HUES48 (cell line): ENCODE measurements around the gene ST7.

Source experiments
- H3K27ac ChIP-seq: one replicate; pipeline ENCODE4 v1.7.0; 2013; ENCODE audit warnings: low read depth, low read length, inconsistent platforms
- H3K27me3 ChIP-seq: 2 replicates; pipeline ENCODE4 v1.6.1; 2013; ENCODE audit warnings: mild to moderate bottlenecking, low read length; ENCODE audit not compliant: control insufficient read depth, insufficient read depth
- H3K36me3 ChIP-seq: 2 replicates; pipeline ENCODE4 v1.6.1; 2013; ENCODE audit warnings: low read length; ENCODE audit not compliant: control insufficient read depth, insufficient read depth
- H3K4me1 ChIP-seq: 2 replicates; pipeline ENCODE4 v1.6.1; 2013; ENCODE audit warnings: mild to moderate bottlenecking, low read length; ENCODE audit not compliant: control insufficient read depth, insufficient read depth
- H3K4me3 ChIP-seq: 2 replicates; pipeline ENCODE4 v1.5.1; 2013; ENCODE audit warnings: mild to moderate bottlenecking, low read depth, low read length
- H3K9ac ChIP-seq: 2 replicates; pipeline ENCODE4 v1.6.1; 2013; ENCODE audit warnings: mild to moderate bottlenecking, low read depth, low read length, moderate library complexity
- H3K9me3 ChIP-seq: 2 replicates; pipeline ENCODE4 v1.6.1; 2013; ENCODE audit warnings: low read length; ENCODE audit not compliant: control insufficient read depth, insufficient read depth

ST7 gene

DNA sequence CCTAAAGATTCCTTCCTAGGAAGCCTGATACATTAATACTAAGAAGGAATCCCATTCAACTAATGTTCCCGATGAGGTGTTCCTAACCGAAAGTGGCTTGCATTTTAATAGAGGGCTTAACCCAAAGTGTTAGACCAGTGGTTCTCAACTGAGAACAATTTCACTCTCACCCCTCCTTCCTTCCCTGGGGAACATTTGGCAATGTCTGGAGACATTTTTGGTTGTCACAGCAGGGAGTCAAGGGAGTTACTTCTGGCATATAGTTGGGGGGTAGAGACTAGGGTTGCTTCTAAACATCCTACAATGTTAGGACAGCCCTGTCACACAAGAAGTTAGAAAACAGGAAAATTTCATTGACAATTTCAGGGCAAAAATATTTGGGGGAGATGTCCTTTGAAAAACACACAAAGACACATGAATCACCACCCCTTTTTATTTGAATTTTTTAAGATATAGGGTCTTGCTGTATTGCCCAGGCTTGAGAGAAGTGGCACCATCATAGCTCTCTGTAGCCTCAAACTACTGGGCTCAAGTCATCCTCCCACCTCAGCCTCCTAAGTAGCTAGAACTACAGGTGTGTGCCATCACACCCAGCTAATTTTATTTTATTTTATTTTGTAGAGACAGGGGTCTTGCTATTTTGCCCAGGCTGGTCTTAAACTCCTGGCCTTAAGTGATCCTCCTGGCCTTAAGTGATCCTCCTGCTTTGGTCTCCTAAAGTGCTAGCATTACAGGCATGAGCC is 318.9 kb downstream of the ST7 start:
- no peak overlapping the region for H3K4me3 ChIP-seq
- no peaks in the 10 kb centered on the region for H3K4me1 ChIP-seq
- no peaks in the 10 kb centered on the region for H3K27me3 ChIP-seq
- no peak overlapping the region for H3K9ac ChIP-seq
- no peaks in the 10 kb centered on the region for H3K36me3 ChIP-seq
- no peaks in the 10 kb centered on the region for H3K9me3 ChIP-seq
- no peak overlapping the region for H3K27ac ChIP-seq

DNA sequence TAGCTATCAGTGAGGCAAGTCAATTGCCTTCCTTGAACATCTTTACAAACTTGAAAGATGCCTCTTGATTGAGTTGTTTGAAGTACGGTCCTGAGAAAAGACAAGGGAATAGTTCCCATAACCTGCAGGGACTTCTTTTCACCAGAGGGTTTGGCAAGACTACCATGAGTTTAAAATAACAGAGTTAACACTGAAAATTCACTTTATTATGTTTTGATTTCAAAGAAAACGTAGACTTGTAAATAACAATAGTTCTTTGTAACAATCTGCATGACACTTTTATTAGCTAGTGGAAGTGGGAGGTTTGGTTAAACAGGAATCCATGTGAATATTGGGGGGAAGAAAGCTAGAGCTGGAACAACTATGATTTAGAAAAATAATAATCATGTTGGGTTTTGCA is 320.0 kb downstream of the ST7 start:
- H3K4me1 ChIP-seq, result no peaks in the 10 kb centered on the region
- H3K36me3 ChIP-seq, result no peaks in the 10 kb centered on the region
- no peaks in the 10 kb centered on the region for H3K27me3 ChIP-seq
- no peaks in the 10 kb centered on the region for H3K9me3 ChIP-seq
- no peak overlapping the region for H3K4me3 ChIP-seq
- no peak overlapping the region for H3K27ac ChIP-seq
- H3K9ac ChIP-seq, result no peak overlapping the region

DNA sequence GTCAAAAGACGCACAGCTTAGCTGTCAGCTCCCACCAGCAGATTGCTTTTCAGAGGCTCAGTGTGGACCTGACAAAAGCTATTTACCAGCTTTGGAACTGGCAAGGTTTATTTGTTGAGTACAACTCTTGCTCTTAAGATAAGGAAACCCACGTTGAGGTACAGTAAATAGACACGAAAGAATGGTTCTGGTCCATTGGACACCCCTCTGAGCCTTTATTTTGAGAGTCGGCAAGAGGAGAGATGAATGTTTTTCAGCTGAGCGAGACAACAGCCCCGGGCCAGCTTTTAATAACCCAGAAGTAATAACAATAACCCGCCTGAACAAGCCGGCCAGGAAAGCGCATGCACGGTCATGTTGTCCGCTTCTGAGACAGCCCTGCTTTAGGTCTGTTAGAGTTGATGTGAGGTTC is 320.5 kb downstream of the ST7 start:
- H3K4me1 ChIP-seq, result no peaks in the 10 kb centered on the region
- H3K9me3 ChIP-seq, result no peaks in the 10 kb centered on the region
- no peaks in the 10 kb centered on the region for H3K27me3 ChIP-seq
- no peak overlapping the region for H3K9ac ChIP-seq
- H3K36me3 ChIP-seq, result no peaks in the 10 kb centered on the region
- H3K27ac ChIP-seq, result no peak overlapping the region
- H3K4me3 ChIP-seq, result no peak overlapping the region

DNA sequence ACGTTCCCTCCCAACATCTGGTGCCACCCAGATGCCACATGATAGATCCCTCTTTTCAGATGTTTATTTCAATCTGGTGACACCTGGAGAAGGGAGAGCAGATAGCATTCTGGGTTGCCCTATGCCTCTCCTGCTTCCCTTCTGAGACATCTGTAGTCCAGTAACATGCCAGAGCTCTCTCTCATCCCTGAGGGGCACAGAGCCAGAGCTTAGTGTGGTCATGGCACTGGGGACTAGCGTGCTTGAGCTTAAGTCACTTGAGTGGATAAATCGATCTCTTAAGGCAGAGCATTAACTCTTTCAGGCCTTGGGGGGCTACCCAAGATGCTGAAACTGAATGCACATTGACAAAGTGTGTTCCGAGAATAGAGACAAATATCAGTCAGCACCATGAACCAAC is 321.6 kb downstream of the ST7 start:
- no peaks in the 10 kb centered on the region for H3K36me3 ChIP-seq
- no peak overlapping the region for H3K9ac ChIP-seq
- H3K9me3 ChIP-seq, result no peaks in the 10 kb centered on the region
- H3K4me1 ChIP-seq, result no peaks in the 10 kb centered on the region
- H3K27ac ChIP-seq, result no peak overlapping the region
- no peaks in the 10 kb centered on the region for H3K27me3 ChIP-seq
- H3K4me3 ChIP-seq, result no peak overlapping the region

DNA sequence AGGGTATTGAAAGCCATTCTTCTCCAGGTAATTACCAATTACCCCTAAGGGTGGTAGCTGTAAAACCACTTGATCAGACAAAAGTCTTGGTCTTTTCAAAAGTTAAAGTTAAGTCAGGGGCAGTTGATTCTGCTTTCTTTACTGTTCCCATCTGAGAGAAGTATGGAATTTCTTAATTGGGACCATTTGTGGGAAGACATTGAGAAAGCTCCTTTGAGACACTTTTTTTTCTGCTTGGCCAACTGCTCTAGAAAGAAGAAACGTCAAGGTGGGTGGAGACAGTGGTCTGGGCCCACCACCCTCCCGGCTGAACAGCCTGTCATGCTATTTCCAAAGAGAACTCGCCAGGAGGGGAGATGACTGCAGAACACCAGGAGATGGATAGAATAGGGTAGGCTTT is 324.3 kb downstream of the ST7 start:
- Histone ChIP-seq H3K27me3 (no peaks in the 10 kb centered on the region), H3K4me1 (no peaks in the 10 kb centered on the region)

DNA sequence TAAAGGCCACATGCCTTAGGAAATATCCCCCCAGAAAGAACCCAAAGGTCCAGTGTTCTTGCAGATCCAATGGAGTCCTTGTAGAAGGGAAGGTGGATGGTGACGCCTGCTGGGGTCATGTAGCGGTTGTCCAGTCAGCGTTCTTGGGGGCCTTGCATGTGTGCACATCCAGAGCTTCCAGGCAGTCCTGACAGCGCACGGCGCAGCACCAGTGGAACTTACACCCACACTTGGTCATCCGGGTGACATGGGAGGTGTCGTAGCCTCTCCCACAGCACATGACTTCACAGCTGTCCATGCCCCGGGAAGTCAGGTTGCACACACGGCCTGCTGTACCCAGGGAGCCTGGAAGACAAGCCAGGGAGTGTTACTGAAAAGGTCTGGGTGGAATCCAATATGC is 324.7 kb downstream of the ST7 start:
- H3K27me3 ChIP-seq, result no peaks in the 10 kb centered on the region
- H3K9me3 ChIP-seq, result no peaks in the 10 kb centered on the region
- H3K4me3 ChIP-seq, result no peak overlapping the region
- no peak overlapping the region for H3K9ac ChIP-seq
- no peak overlapping the region for H3K27ac ChIP-seq
- no peaks in the 10 kb centered on the region for H3K36me3 ChIP-seq
- no peaks in the 10 kb centered on the region for H3K4me1 ChIP-seq

More for the DNA sequence above, 324.3 kb downstream of the ST7 start:
- no peak overlapping the region for H3K27ac ChIP-seq
- no peaks in the 10 kb centered on the region for H3K9me3 ChIP-seq
- no peak overlapping the region for H3K4me3 ChIP-seq
- no peaks in the 10 kb centered on the region for H3K36me3 ChIP-seq
- H3K9ac ChIP-seq, result no peak overlapping the region

DNA sequence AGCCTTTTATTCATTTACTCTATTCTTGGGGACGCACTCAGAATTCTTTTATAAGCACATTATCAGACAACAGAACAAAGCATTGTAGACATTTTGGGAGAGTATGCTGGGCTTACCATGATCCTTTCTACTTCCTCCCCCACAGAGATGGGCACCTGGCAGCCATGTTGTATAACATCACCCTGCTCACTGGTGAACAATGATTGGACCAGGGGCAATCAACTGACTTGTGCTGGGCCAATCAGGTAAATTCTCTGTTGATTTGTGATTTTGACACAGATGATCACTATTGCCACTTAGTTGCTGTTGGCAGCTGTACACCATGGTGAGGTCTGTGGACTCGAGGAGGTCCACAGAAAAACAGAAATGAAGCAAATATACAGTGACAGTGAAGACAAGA is 325.9 kb downstream of the ST7 start:
- no peaks in the 10 kb centered on the region for H3K36me3 ChIP-seq
- H3K9ac ChIP-seq, result no peak overlapping the region
- H3K27me3 ChIP-seq, result no peaks in the 10 kb centered on the region
- no peak overlapping the region for H3K4me3 ChIP-seq
- H3K27ac ChIP-seq, result no peak overlapping the region
- no peaks in the 10 kb centered on the region for H3K4me1 ChIP-seq
- H3K9me3 ChIP-seq, result no peaks in the 10 kb centered on the region
